PC-9 (cell line): ENCODE data around the gene IQCH. TPM values are rescaled to one million over a fixed set of nuclear protein-coding genes. Genes with fewer than 3 reads are reported as not detected.

ENCODE experiments used
- BruUV-seq: library from RNA; stranded (reverse); fragments of 400-500 nt; replicated peaks from 2 replicates; lab custom pipeline; 2021; lab: Mats Ljungman, UMichigan
- CTCF ChIA-PET: fragments of 300-600 bp; sonication (Branson Sonifier 250); formaldehyde crosslinking; loops from one replicate; lab custom pipeline; 2022; ENCODE audit warnings: antibody characterized with exemption; lab: Charles Lee
- POLR2A ChIA-PET: fragments of 300-600 bp; sonication (Branson Sonifier 250); formaldehyde crosslinking; loops from one replicate; lab custom pipeline; 2022; ENCODE audit warnings: antibody characterized with exemption; ENCODE audit not compliant: unreplicated experiment; lab: Charles Lee
- DNase-seq, 2 experiments: peaks; one replicate each; pipeline versions ENCODE4 v3.0.0 to v3.0.0-alpha.2; 2015 to 2022; ENCODE audit warnings: mixed read lengths in 1 of 2
- H2AFZ ChIP-seq: fragments of 200-600 bp; sonication (generic); 2 replicates; pipeline ENCODE4 v1.8.1; 2017; ENCODE audit warnings: antibody characterized with exemption
- H3F3A ChIP-seq: fragments of 200-600 bp; sonication (generic); 2 replicates; pipeline ENCODE4 v1.8.1; 2017; ENCODE audit warnings: antibody characterized with exemption, mild to moderate bottlenecking, low read depth; ENCODE audit not compliant: insufficient read depth
- H3K27ac ChIP-seq: fragments of 200-600 bp; sonication (generic); 2 replicates; pipeline ENCODE4 v1.6.1; 2016; ENCODE audit warnings: mixed run types
- H3K27me3 ChIP-seq: fragments of 200-600 bp; sonication (generic); 2 replicates; pipeline ENCODE4 v1.6.1; 2016; ENCODE audit warnings: low read depth, mixed run types; ENCODE audit not compliant: insufficient read depth
- H3K36me3 ChIP-seq: fragments of 200-600 bp; sonication (generic); 2 replicates; pipeline ENCODE4 v1.6.1; 2016; ENCODE audit warnings: low read depth, mixed run types
- H3K4me1 ChIP-seq: fragments of 200-600 bp; sonication (generic); replicated peaks from 2 replicates; pipeline ENCODE4 v1.6.1; 2016; ENCODE audit warnings: mixed run types; ENCODE audit not compliant: insufficient read depth
- H3K4me2 ChIP-seq: fragments of 200-600 bp; sonication (generic); 2 replicates; pipeline ENCODE4 v1.6.1; 2017; ENCODE audit warnings: mixed run types
- H3K4me3 ChIP-seq: fragments of 200-600 bp; sonication (generic); 2 replicates; pipeline ENCODE4 v1.6.1; 2016; ENCODE audit warnings: mixed run types
- H3K79me2 ChIP-seq: fragments of 200-600 bp; sonication (generic); 2 replicates; pipeline ENCODE4 v1.6.1; 2017; ENCODE audit warnings: low read depth, mixed run types
- H3K9me2 ChIP-seq: fragments of 200-600 bp; sonication (generic); 2 replicates; pipeline ENCODE4 v1.8.1; 2017; ENCODE audit warnings: mild to moderate bottlenecking; ENCODE audit not compliant: insufficient read depth
- H3K9me3 ChIP-seq: fragments of 200-600 bp; sonication (generic); 2 replicates; pipeline ENCODE4 v1.8.1; 2016; ENCODE audit warnings: low read depth; ENCODE audit not compliant: insufficient read depth
- H4K20me1 ChIP-seq: fragments of 200-600 bp; sonication (generic); 2 replicates; pipeline ENCODE4 v1.8.1; 2017; ENCODE audit not compliant: insufficient read depth
- EZH2 ChIP-seq: fragments of 200-600 bp; sonication (generic); IDR thresholded peaks from 2 replicates; pipeline ENCODE4 v1.8.0; 2017; ENCODE audit warnings: antibody characterized with exemption, low read depth
- intact Hi-C: fragments of 100-400 bp; cut with micrococcal nuclease; formaldehyde crosslinking; loops from one replicate; pipeline ENCODE4 v1.10.0; 2022; ENCODE audit not compliant: unreplicated experiment
- total RNA-seq: library from RNA; stranded (reverse); gene quantifications from 2 replicates; pipeline ENCODE4 v1.2.3, GENCODE V29; 2021
- TF ChIP-seq, protein P1 (sequence below): fragments of 200-600 bp; sonication (generic); conservative IDR thresholded peaks from 2 replicates; pipeline ENCODE4 v1.6.1; 2017; ENCODE audit warnings: mixed run types, antibody characterized with exemption, mild to moderate bottlenecking, moderate library complexity

Gene IQCH
- total RNA-seq, 1 experiment from 2014 or later, result 7.5 TPM

GRCh38 chr15:67380921-67381320, 126.3 kb downstream of the IQCH start:
- H3K9me2 ChIP-seq, result no peaks in the 10 kb centered on the region
- H2AFZ ChIP-seq, result no peak overlapping the region
- no peak for TF ChIP-seq EZH2
- TF ChIP-seq, protein P1, sequence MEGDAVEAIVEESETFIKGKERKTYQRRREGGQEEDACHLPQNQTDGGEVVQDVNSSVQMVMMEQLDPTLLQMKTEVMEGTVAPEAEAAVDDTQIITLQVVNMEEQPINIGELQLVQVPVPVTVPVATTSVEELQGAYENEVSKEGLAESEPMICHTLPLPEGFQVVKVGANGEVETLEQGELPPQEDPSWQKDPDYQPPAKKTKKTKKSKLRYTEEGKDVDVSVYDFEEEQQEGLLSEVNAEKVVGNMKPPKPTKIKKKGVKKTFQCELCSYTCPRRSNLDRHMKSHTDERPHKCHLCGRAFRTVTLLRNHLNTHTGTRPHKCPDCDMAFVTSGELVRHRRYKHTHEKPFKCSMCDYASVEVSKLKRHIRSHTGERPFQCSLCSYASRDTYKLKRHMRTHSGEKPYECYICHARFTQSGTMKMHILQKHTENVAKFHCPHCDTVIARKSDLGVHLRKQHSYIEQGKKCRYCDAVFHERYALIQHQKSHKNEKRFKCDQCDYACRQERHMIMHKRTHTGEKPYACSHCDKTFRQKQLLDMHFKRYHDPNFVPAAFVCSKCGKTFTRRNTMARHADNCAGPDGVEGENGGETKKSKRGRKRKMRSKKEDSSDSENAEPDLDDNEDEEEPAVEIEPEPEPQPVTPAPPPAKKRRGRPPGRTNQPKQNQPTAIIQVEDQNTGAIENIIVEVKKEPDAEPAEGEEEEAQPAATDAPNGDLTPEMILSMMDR, result no peak
- intact Hi-C loops, result no loop called here
- no peaks in the 10 kb centered on the region for H3F3A ChIP-seq
- no peak overlapping the region for H3K4me3 ChIP-seq
- H4K20me1 ChIP-seq, result no peaks in the 10 kb centered on the region
- DNase-seq, result no peak
- CTCF ChIA-PET, result interaction anchor here (0.6 kb wide), 1 partner anchor 163 kb away, joined by 3 read pairs; no protein-coding TSS in a partner anchor
- POLR2A ChIA-PET, result no interaction called here
- H3K27ac ChIP-seq, result no peak overlapping the region
- H3K79me2 ChIP-seq, result no peaks in the 10 kb centered on the region
- no peaks in the 10 kb centered on the region for H3K4me1 ChIP-seq
- H3K36me3 ChIP-seq, result no peaks in the 10 kb centered on the region
- no peak overlapping the region for H3K4me2 ChIP-seq
- no peaks in the 10 kb centered on the region for H3K9me3 ChIP-seq
- H3K27me3 ChIP-seq, result no peaks in the 10 kb centered on the region
- no TSS peak for BruUV-seq

DNA sequence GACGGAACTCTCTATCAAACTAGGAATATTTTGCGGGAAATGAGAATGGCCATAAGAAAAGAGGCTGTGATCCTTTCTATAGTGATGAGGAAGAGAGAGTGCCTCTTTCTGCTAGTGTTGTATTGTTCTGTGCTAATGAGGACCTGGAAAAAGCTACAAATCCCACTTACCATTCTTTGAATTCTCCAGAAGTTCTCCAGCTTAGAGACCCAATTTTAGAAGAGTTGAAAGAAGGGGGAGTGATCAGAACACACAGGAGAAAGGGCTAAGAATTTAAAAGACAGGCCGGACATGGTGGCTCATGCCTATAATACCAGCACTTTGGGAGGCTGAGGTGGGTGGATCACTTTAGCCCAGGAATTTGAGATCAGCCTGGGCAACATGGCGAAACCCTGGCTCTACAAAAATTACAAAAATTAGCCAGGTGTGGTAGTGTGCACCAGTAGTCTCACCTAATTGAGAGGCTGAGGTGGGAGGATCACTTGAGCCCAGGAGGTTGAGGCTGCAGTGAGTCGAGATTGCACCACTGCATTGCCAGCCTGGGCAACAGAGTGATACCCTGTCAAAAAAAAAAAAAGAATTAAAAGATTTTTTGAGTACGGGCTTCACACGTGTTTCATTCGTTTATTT, 126.9 kb downstream of the IQCH start:
- TF ChIP-seq EZH2, result no peak
- TF ChIP-seq, protein P1, result no peak
- Histone ChIP-seq H3K4me1 (no peaks in the 10 kb centered on the region), H4K20me1 (no peaks in the 10 kb centered on the region), H3K4me2 (no peak overlapping the region), H3K9me2 (no peaks in the 10 kb centered on the region), H3K27me3 (no peaks in the 10 kb centered on the region), H3K27ac (no peak overlapping the region), H3K36me3 (no peaks in the 10 kb centered on the region), H3K4me3 (no peak overlapping the region), H2AFZ (no peak overlapping the region), H3K79me2 (no peaks in the 10 kb centered on the region), H3K9me3 (no peaks in the 10 kb centered on the region), H3F3A (no peaks in the 10 kb centered on the region)
- CTCF ChIA-PET, result interaction anchor here (0.6 kb wide), 1 partner anchor 163 kb away, joined by 3 read pairs; no protein-coding TSS in a partner anchor
- intact Hi-C loops, result no loop called here
- DNase-seq, result no peak
- POLR2A ChIA-PET, result no interaction called here
- no TSS peak for BruUV-seq

- H3K79me2 ChIP-seq, result no peaks in the 10 kb centered on the region
- ChIA-PET CTCF (no interaction called here), POLR2A (no interaction called here)
- H2AFZ ChIP-seq, result no peak overlapping the region
- no peaks in the 10 kb centered on the region for H3K4me1 ChIP-seq
- no peaks in the 10 kb centered on the region for H3K27me3 ChIP-seq
- intact Hi-C loops, result no loop called here
- H3K36me3 ChIP-seq, result no peaks in the 10 kb centered on the region
- TF ChIP-seq EZH2, result no peak
- TF ChIP-seq, protein P1, result no peak
- DNase-seq, result no peak
- BruUV-seq, result no TSS peak
- H3K9me3 ChIP-seq, result no peaks in the 10 kb centered on the region
- no peak overlapping the region for H3K4me2 ChIP-seq
- no peaks in the 10 kb centered on the region for H3F3A ChIP-seq
- H4K20me1 ChIP-seq, result no peaks in the 10 kb centered on the region
- no peak overlapping the region for H3K4me3 ChIP-seq
- H3K9me2 ChIP-seq, result no peaks in the 10 kb centered on the region
- no peak overlapping the region for H3K27ac ChIP-seq
Observed at GRCh38 chr15:67382723-67383122, 128.1 kb downstream of the IQCH start.
